HFFc6 (cell line): ENCODE results near the gene PDE4D. TPM values are rescaled to one million over a fixed set of nuclear protein-coding genes. Genes with fewer than 3 reads are reported as not detected.

Experiments
- DNase-seq: peaks from one replicate; pipeline ENCODE4 v3.0.0-alpha.2; 2018
- H3K27ac Mint-ChIP-seq: 2 replicates; pipeline ENCODE4 v1.8.0; 2020; ENCODE audit warnings: mild to moderate bottlenecking, mixed read lengths
- H3K27me3 Mint-ChIP-seq: 2 replicates; pipeline ENCODE4 v1.8.0; 2021; ENCODE audit warnings: mild to moderate bottlenecking, moderate library complexity, mixed read lengths; ENCODE audit not compliant: insufficient read depth
- H3K36me3 Mint-ChIP-seq: 2 replicates; pipeline ENCODE4 v1.8.0; 2021; ENCODE audit warnings: low read depth, mixed read lengths
- H3K4me1 Mint-ChIP-seq: 2 replicates; pipeline ENCODE4 v1.8.0; 2020; ENCODE audit warnings: low read depth, mixed read lengths
- H3K4me3 Mint-ChIP-seq: 2 replicates; pipeline ENCODE4 v1.8.0; 2020; ENCODE audit warnings: mild to moderate bottlenecking, moderate library complexity, mixed read lengths
- H3K9me3 Mint-ChIP-seq: 2 replicates; pipeline ENCODE4 v1.8.0; 2020; ENCODE audit warnings: mild to moderate bottlenecking, mixed read lengths
- CTCF ChIP-seq: fragments of 200-600 bp; sonication (generic); IDR thresholded peaks from 2 replicates; pipeline ENCODE4 v1.5.0; 2021; ENCODE audit warnings: antibody characterized with exemption, mild to moderate bottlenecking
- total RNA-seq, 6 experiments: library from RNA; stranded (reverse); fragmentation: NEBNext Ultra II Directional; extraction: Animal tissue kit (Norgen Biotek cat#: 25700); gene quantifications; 2 replicates in 1 of 6; 3 replicates in 5 of 6; pipeline ENCODE4 v1.2.3, GENCODE V29; 2021

The PDE4D gene
- total RNA-seq, 6 experiments from 2014 or later: 1.8 to 7.3 (median 6.2) TPM

GRCh38 chr5:59569608-59570334 is 323.8 kb downstream of the PDE4D start:
- DNase-seq: no peak
- Mint-ChIP-seq H3K9me3 (no peaks in the 10 kb centered on the region), H3K4me1 (no peaks in the 10 kb centered on the region), H3K36me3 (no peaks in the 10 kb centered on the region), H3K27me3 (peaks cover 4% of the 10 kb centered on the region; the same call in 1 of the 2 replicates), H3K4me3 (no peak overlapping the region), H3K27ac (no peak overlapping the region)
- TF ChIP-seq CTCF: no peak

GRCh38 chr5:59569158-59569557 is 324.4 kb downstream of the PDE4D start:
- TF ChIP-seq CTCF: no peak
- Mint-ChIP-seq H3K36me3 (no peaks in the 10 kb centered on the region), H3K4me1 (no peaks in the 10 kb centered on the region), H3K9me3 (no peaks in the 10 kb centered on the region), H3K4me3 (no peak overlapping the region), H3K27ac (no peak overlapping the region), H3K27me3 (peaks cover 4% of the 10 kb centered on the region; the same call in 1 of the 2 replicates)
- no peak for DNase-seq

- Mint-ChIP-seq H3K9me3 (no peaks in the 10 kb centered on the region), H3K4me1 (no peaks in the 10 kb centered on the region; the same call in 1 of the 2 replicates), H3K36me3 (no peaks in the 10 kb centered on the region), H3K4me3 (no peak overlapping the region), H3K27me3 (peaks cover 4% of the 10 kb centered on the region; the same call in 1 of the 2 replicates), H3K27ac (no peak overlapping the region)
- DNase-seq: no peak
- TF ChIP-seq CTCF: no peak
Measured at GRCh38 chr5:59568161-59568560, 325.4 kb downstream of the PDE4D start.

GRCh38 chr5:59565551-59565950 is 328.0 kb downstream of the PDE4D start:
- Mint-ChIP-seq H3K27ac (no peak overlapping the region), H3K9me3 (no peaks in the 10 kb centered on the region), H3K4me3 (no peak overlapping the region), H3K36me3 (no peaks in the 10 kb centered on the region), H3K4me1 (peaks cover 6% of the 10 kb centered on the region; the same call in 1 of the 2 replicates), H3K27me3 (peaks cover 7% of the 10 kb centered on the region; the same call in 1 of the 2 replicates)
- no peak for TF ChIP-seq CTCF
- no peak for DNase-seq

- no peak for TF ChIP-seq CTCF
- Mint-ChIP-seq H3K36me3 (no peaks in the 10 kb centered on the region), H3K4me1 (peaks cover 6% of the 10 kb centered on the region; the same call in 1 of the 2 replicates), H3K9me3 (no peaks in the 10 kb centered on the region), H3K4me3 (no peak overlapping the region), H3K27ac (no peak overlapping the region), H3K27me3 (peaks cover 7% of the 10 kb centered on the region; the same call in 1 of the 2 replicates)
- no peak for DNase-seq
Measured at GRCh38 chr5:59564895-59565294, 328.6 kb downstream of the PDE4D start.
